Gastroesophageal sphincter (tissue), 4 donors: ENCODE results near the gene CTTNBP2. TPM values are rescaled to one million over a fixed set of nuclear protein-coding genes. Genes with fewer than 3 reads are reported as not detected.

ENCODE experiments used
- ATAC-seq: fragments of 150-250 bp; one replicate; pipeline ENCODE4 v1.9.1; 2016; ENCODE audit warnings: mild to moderate bottlenecking, moderate library complexity
- H3K27ac ChIP-seq, 4 donors: fragments of 200-600 bp; sonication (generic) in 3 of 4; 1 replicate in 3 of 4; 2 replicates in 1 of 4; pipeline ENCODE4 v1.5.1; 2016 to 2019
- H3K27me3 ChIP-seq: fragments of 200-600 bp; sonication (generic); one replicate; pipeline ENCODE4 v1.5.1; 2019
- H3K36me3 ChIP-seq, 2 donors: fragments of 200-600 bp; sonication (generic); one replicate each; pipeline ENCODE4 v1.5.1; 2019; ENCODE audit warnings: control low read depth in 1 of 2
- H3K4me1 ChIP-seq, 3 donors: fragments of 200-600 bp; sonication (generic); 1 replicate in 2 of 3; 2 replicates in 1 of 3; pipeline ENCODE4 v1.5.1; 2016 to 2019; ENCODE audit warnings: control low read depth in 2 of 3
- H3K4me3 ChIP-seq, 2 donors: fragments of 200-600 bp; sonication (generic); one replicate each; pipeline ENCODE4 v1.5.1; 2019; ENCODE audit warnings: mild to moderate bottlenecking in 1 of 2, moderate library complexity in 1 of 2
- H3K9me3 ChIP-seq, 3 donors: fragments of 200-600 bp; sonication (generic); one replicate each; pipeline ENCODE4 v1.5.1; 2017 to 2019; ENCODE audit warnings: control low read depth in 2 of 3
- CTCF ChIP-seq, 4 experiments: fragments of 200-600 bp in 2 of 4; fragments of 450-650 bp in 2 of 4; sonication (generic) in 1 of 4; IDR thresholded peaks; one replicate each; pipeline ENCODE4 v1.5.1; 2017 to 2019; ENCODE audit warnings: antibody characterized with exemption in 4 of 4, mild to moderate bottlenecking in 2 of 4, moderate library complexity in 2 of 4
- EP300 ChIP-seq: sonication (generic); formaldehyde crosslinking; IDR thresholded peaks from one replicate; pipeline ENCODE4 v1.6.1; 2017; ENCODE audit warnings: antibody characterized with exemption, mild to moderate bottlenecking
- POLR2A ChIP-seq, 2 donors: fragments of 450-650 bp; IDR thresholded peaks; one replicate each; pipeline ENCODE4 v1.6.1; 2017; ENCODE audit warnings: antibody characterized with exemption in 2 of 2, mild to moderate bottlenecking in 2 of 2, moderate library complexity in 1 of 2
- POLR2AphosphoS5 ChIP-seq: sonication (generic); formaldehyde crosslinking; IDR thresholded peaks from one replicate; pipeline ENCODE4 v1.6.1; 2017; ENCODE audit warnings: antibody characterized with exemption
- WGBS, 2 donors: methylation state at CpG; one replicate each; pipeline ENCODE4 v1.1.5; 2018; ENCODE audit warnings: low coverage in 1 of 2; 5-methylcytosine and 5-hydroxymethylcytosine counted together
- total RNA-seq, 4 donors: library from RNA; depleted of rRNA; stranded (reverse); fragments of >200 nt; gene quantifications; one replicate each; pipeline ENCODE4 v1.1.0, GENCODE V29; 2016

Gene CTTNBP2
- total RNA-seq, 4 donors from 2014 or later: 6.1 to 17.4 (median 13.8) TPM

GRCh38 chr7:117856196-117856595, 17.0 kb downstream of the CTTNBP2 start:
- Histone ChIP-seq H3K36me3 (peaks cover 0 to 42% of the 10 kb centered on the region in 2 donors), H3K4me3 (no peak overlapping the region), H3K27ac (no peak overlapping the region), H3K4me1 (no peaks in the 10 kb centered on the region), H3K9me3 (no peaks in the 10 kb centered on the region), H3K27me3 (no peaks in the 10 kb centered on the region)
- TF ChIP-seq EP300 (no peak), POLR2AphosphoS5 (no peak), CTCF (IDR thresholded peaks at IDR 0.05) (no peak), POLR2A (IDR thresholded peaks at IDR 0.05) (no peak)
- no peak for ATAC-seq

- Histone ChIP-seq H3K36me3 (peaks cover 0 to 28% of the 10 kb centered on the region in 2 donors), H3K4me1 (no peaks in the 10 kb centered on the region), H3K27ac (no peak overlapping the region), H3K27me3 (no peaks in the 10 kb centered on the region), H3K4me3 (no peak overlapping the region), H3K9me3 (no peaks in the 10 kb centered on the region)
- TF ChIP-seq POLR2AphosphoS5 (no peak), CTCF (IDR thresholded peaks at IDR 0.05) (no peak), POLR2A (IDR thresholded peaks at IDR 0.05) (no peak), EP300 (no peak)
- 75 to 83% methylated on average over 1 of the region's 1 CpG for WGBS, 2 donors
- no peak for ATAC-seq
Measured at GRCh38 chr7:117854186-117854585, 19.1 kb downstream of the CTTNBP2 start.

- Histone ChIP-seq H3K27ac (no peak overlapping the region), H3K4me1 (no peaks in the 10 kb centered on the region), H3K9me3 (no peaks in the 10 kb centered on the region), H3K4me3 (no peak overlapping the region), H3K27me3 (no peaks in the 10 kb centered on the region), H3K36me3 (peaks cover 0 to 16% of the 10 kb centered on the region in 2 donors)
- TF ChIP-seq EP300 (no peak), CTCF (IDR thresholded peaks at IDR 0.05) (no peak), POLR2AphosphoS5 (no peak), POLR2A (IDR thresholded peaks at IDR 0.05) (no peak)
- no peak for ATAC-seq
- 86 to 87% methylated on average over 5 to 7 of the region's 7 CpGs for WGBS, 2 donors
Measured at GRCh38 chr7:117848941-117849340, 24.3 kb downstream of the CTTNBP2 start.

- Histone ChIP-seq H3K4me3 (no peak overlapping the region), H3K9me3 (no peaks in the 10 kb centered on the region), H3K4me1 (no peaks in the 10 kb centered on the region), H3K36me3 (peaks cover 0 to 11% of the 10 kb centered on the region in 2 donors), H3K27me3 (no peaks in the 10 kb centered on the region), H3K27ac (no peak overlapping the region)
- no peak for TF ChIP-seq POLR2A (IDR thresholded peaks at IDR 0.05)
- no peak for TF ChIP-seq POLR2AphosphoS5
- TF ChIP-seq CTCF (IDR thresholded peaks at IDR 0.05): no peak
- TF ChIP-seq EP300: no peak
- ATAC-seq: no peak
- WGBS, 2 donors: 94 to 100% methylated on average over 2 of the region's 2 CpGs
Measured at GRCh38 chr7:117844678-117845077, 28.6 kb downstream of the CTTNBP2 start.

- Histone ChIP-seq H3K27me3 (no peaks in the 10 kb centered on the region), H3K4me1 (no peaks in the 10 kb centered on the region), H3K4me3 (no peak overlapping the region), H3K27ac (no peak overlapping the region), H3K36me3 (peaks cover 0 to 11% of the 10 kb centered on the region in 2 donors), H3K9me3 (no peaks in the 10 kb centered on the region)
- ATAC-seq: no peak
- 81 to 100% methylated on average over 1 to 2 of the region's 2 CpGs for WGBS, 2 donors
- TF ChIP-seq POLR2AphosphoS5 (no peak), CTCF (IDR thresholded peaks at IDR 0.05) (no peak), POLR2A (IDR thresholded peaks at IDR 0.05) (no peak), EP300 (no peak)
Measured at GRCh38 chr7:117841611-117842010, 31.6 kb downstream of the CTTNBP2 start.
